ENCODE measurements around the gene TRAPPC10. TPM values are rescaled to one million over a fixed set of nuclear protein-coding genes. Genes with fewer than 3 reads are reported as not detected.

Gene TRAPPC10
- total and polyA plus RNA-seq, 9 of the 15 experiments (the other 6 are each of a cell fraction or from before 2014, with no cell fraction given) = 1.1 to 33.8 (median 24.3) TPM

DNA sequence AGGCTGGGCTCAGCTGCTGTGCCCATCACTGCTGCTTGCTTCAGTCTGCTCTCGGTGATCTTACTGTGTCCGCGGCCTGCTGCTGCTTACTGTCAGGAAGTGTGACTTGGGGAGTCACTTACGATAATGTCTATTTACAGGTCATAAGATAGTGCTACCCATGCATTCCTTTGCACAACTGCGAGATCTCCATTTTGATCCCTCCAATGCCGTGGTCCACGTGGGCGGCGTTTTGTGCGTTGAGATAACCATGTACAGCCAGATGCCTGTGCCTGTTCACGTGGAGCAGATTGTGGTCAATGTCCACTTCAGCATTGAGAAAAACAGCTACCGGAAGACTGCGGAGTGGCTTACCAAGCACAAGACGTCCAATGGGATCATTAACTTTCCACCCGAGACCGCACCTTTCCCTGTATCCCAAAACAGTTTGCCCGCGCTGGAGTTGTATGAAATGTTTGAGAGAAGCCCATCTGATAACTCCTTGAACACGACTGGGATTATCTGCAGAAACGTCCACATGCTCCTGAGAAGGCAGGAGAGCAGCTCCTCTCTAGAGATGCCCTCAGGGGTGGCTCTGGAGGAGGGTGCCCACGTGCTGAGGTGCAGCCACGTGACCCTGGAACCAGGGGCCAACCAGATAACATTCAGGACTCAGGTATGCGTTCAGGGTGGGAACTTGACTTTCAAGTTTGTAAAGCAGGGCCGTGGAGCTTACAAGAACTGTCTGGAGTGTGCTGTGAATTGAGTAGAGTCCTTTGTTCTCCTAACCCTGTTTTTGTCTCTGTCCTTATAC is 70.7 kb downstream of the TRAPPC10 start:
- Histone ChIP-seq H3K27ac (ENCODE audit: extremely low read depth, low read depth, low read length) (no peak overlapping the region), H3K4me3 (no peak overlapping the region), H2AFZ (ENCODE audit: low read depth, low read length) (no peak overlapping the region), H3K4me1 (replicated peaks in 1 of 2; ENCODE audit: control insufficient read depth in 2 of 2, insufficient read depth in 2 of 2, low read length in 2 of 2) (peaks cover 4 to 6% of the 10 kb centered on the region in 2 experiments; a peak in 2 of 5 replicates), H3K9me1 (ENCODE audit: control insufficient read depth, insufficient read depth, low read length) (no peaks in the 10 kb centered on the region), H3K4me2 (ENCODE audit: insufficient read depth, low read length) (no peak overlapping the region), H3K79me2 (ENCODE audit: control insufficient read depth, insufficient read depth, low read length) (no peaks in the 10 kb centered on the region), H3K36me3 (ENCODE audit: control insufficient read depth, insufficient read depth, low read length) (peaks cover 98% of the 10 kb centered on the region), H3K9ac (ENCODE audit: insufficient read depth in 1 of 2, low read depth in 2 of 2, low read length in 2 of 2) (peak overlapping the region in 1 of 2 experiments; percentile 24; a peak in 1 of 4 replicates), H3K9me3 (replicated peaks; ENCODE audit: control insufficient read depth, insufficient read depth, low read depth, low read length) (no peaks in the 10 kb centered on the region), H4K20me1 (replicated peaks; ENCODE audit: control insufficient read depth, insufficient read depth, low read length) (no peaks in the 10 kb centered on the region), H3K27me3 (ENCODE audit: control insufficient read depth in 2 of 2, insufficient read depth in 2 of 2, low read length in 2 of 2) (no peaks in the 10 kb centered on the region)
- intact Hi-C loops (cut with micrococcal nuclease) = no loop called here
- ATAC-seq = no peak
- no TSS peak for BruUV-seq (replicated peaks)
- CTCF ChIA-PET (ENCODE audit: low intra/inter-chr PET ratio) = no interaction called here
- 68% methylated on average over 24 of the region's 24 CpGs for WGBS (ENCODE audit: insufficient coverage, low coverage, missing lambda C conversion rate)
- peak in 1 of 4 experiments; percentile 45 for DNase-seq (ENCODE audit: extremely low read depth in 1 of 4, low spot score in 3 of 4)
- FAIRE-seq = peak; percentile 80
- POLR2A ChIA-PET = interaction anchor here (1.3 to 3.4 kb wide), 3 partner anchors 12 to 27 kb away, joined by 3 to 14 read pairs (median 4); no protein-coding TSS in a partner anchor
- in situ Hi-C loops (cut with MboI) = no loop called here
- TF ChIP-seq ZNF224 (CRISPR knock-in tag; IDR thresholded peaks at IDR 0.05) = no peak
- no peak for TF ChIP-seq ZNF583 (CRISPR knock-in tag; IDR thresholded peaks at IDR 0.05)
- TF ChIP-seq IRF2 (CRISPR knock-in tag; IDR thresholded peaks at IDR 0.05) = 0 out of 2 replicates have a peak, but pooled peaks have one; percentile 41
- TF ChIP-seq, protein P1, sequence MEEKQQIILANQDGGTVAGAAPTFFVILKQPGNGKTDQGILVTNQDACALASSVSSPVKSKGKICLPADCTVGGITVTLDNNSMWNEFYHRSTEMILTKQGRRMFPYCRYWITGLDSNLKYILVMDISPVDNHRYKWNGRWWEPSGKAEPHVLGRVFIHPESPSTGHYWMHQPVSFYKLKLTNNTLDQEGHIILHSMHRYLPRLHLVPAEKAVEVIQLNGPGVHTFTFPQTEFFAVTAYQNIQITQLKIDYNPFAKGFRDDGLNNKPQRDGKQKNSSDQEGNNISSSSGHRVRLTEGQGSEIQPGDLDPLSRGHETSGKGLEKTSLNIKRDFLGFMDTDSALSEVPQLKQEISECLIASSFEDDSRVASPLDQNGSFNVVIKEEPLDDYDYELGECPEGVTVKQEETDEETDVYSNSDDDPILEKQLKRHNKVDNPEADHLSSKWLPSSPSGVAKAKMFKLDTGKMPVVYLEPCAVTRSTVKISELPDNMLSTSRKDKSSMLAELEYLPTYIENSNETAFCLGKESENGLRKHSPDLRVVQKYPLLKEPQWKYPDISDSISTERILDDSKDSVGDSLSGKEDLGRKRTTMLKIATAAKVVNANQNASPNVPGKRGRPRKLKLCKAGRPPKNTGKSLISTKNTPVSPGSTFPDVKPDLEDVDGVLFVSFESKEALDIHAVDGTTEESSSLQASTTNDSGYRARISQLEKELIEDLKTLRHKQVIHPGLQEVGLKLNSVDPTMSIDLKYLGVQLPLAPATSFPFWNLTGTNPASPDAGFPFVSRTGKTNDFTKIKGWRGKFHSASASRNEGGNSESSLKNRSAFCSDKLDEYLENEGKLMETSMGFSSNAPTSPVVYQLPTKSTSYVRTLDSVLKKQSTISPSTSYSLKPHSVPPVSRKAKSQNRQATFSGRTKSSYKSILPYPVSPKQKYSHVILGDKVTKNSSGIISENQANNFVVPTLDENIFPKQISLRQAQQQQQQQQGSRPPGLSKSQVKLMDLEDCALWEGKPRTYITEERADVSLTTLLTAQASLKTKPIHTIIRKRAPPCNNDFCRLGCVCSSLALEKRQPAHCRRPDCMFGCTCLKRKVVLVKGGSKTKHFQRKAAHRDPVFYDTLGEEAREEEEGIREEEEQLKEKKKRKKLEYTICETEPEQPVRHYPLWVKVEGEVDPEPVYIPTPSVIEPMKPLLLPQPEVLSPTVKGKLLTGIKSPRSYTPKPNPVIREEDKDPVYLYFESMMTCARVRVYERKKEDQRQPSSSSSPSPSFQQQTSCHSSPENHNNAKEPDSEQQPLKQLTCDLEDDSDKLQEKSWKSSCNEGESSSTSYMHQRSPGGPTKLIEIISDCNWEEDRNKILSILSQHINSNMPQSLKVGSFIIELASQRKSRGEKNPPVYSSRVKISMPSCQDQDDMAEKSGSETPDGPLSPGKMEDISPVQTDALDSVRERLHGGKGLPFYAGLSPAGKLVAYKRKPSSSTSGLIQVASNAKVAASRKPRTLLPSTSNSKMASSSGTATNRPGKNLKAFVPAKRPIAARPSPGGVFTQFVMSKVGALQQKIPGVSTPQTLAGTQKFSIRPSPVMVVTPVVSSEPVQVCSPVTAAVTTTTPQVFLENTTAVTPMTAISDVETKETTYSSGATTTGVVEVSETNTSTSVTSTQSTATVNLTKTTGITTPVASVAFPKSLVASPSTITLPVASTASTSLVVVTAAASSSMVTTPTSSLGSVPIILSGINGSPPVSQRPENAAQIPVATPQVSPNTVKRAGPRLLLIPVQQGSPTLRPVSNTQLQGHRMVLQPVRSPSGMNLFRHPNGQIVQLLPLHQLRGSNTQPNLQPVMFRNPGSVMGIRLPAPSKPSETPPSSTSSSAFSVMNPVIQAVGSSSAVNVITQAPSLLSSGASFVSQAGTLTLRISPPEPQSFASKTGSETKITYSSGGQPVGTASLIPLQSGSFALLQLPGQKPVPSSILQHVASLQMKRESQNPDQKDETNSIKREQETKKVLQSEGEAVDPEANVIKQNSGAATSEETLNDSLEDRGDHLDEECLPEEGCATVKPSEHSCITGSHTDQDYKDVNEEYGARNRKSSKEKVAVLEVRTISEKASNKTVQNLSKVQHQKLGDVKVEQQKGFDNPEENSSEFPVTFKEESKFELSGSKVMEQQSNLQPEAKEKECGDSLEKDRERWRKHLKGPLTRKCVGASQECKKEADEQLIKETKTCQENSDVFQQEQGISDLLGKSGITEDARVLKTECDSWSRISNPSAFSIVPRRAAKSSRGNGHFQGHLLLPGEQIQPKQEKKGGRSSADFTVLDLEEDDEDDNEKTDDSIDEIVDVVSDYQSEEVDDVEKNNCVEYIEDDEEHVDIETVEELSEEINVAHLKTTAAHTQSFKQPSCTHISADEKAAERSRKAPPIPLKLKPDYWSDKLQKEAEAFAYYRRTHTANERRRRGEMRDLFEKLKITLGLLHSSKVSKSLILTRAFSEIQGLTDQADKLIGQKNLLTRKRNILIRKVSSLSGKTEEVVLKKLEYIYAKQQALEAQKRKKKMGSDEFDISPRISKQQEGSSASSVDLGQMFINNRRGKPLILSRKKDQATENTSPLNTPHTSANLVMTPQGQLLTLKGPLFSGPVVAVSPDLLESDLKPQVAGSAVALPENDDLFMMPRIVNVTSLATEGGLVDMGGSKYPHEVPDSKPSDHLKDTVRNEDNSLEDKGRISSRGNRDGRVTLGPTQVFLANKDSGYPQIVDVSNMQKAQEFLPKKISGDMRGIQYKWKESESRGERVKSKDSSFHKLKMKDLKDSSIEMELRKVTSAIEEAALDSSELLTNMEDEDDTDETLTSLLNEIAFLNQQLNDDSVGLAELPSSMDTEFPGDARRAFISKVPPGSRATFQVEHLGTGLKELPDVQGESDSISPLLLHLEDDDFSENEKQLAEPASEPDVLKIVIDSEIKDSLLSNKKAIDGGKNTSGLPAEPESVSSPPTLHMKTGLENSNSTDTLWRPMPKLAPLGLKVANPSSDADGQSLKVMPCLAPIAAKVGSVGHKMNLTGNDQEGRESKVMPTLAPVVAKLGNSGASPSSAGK (IDR thresholded peaks at IDR 0.05) = 0 out of 2 replicates have a peak, but pooled peaks have one; percentile 14
- TF ChIP-seq ZNF41 (CRISPR knock-in tag; conservative IDR thresholded peaks at IDR 0.05) = no peak
- TF ChIP-seq ZBTB17 (CRISPR knock-in tag; IDR thresholded peaks at IDR 0.05) = 0 out of 2 replicates have a peak, but pooled peaks have one; percentile 41
- TF ChIP-seq, protein P2, sequence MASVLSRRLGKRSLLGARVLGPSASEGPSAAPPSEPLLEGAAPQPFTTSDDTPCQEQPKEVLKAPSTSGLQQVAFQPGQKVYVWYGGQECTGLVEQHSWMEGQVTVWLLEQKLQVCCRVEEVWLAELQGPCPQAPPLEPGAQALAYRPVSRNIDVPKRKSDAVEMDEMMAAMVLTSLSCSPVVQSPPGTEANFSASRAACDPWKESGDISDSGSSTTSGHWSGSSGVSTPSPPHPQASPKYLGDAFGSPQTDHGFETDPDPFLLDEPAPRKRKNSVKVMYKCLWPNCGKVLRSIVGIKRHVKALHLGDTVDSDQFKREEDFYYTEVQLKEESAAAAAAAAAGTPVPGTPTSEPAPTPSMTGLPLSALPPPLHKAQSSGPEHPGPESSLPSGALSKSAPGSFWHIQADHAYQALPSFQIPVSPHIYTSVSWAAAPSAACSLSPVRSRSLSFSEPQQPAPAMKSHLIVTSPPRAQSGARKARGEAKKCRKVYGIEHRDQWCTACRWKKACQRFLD (CRISPR knock-in tag; IDR thresholded peaks at IDR 0.05) = no peak

All from K562 (cell line).